Stimulated activated CD8-positive, alpha-beta memory T cell treated with anti-CD3 and anti-CD28 coated beads, Interleukin-15, amount 100 ng/mL, for 48 hours (primary cell): ENCODE measurements around the gene PCSK6.

Source experiments
- DNase-seq, 2 donors: peaks; one replicate each; pipeline ENCODE4 v3.0.0-alpha.2; 2020; ENCODE audit warnings: low read depth in 2 of 2

The PCSK6 gene

DNA sequence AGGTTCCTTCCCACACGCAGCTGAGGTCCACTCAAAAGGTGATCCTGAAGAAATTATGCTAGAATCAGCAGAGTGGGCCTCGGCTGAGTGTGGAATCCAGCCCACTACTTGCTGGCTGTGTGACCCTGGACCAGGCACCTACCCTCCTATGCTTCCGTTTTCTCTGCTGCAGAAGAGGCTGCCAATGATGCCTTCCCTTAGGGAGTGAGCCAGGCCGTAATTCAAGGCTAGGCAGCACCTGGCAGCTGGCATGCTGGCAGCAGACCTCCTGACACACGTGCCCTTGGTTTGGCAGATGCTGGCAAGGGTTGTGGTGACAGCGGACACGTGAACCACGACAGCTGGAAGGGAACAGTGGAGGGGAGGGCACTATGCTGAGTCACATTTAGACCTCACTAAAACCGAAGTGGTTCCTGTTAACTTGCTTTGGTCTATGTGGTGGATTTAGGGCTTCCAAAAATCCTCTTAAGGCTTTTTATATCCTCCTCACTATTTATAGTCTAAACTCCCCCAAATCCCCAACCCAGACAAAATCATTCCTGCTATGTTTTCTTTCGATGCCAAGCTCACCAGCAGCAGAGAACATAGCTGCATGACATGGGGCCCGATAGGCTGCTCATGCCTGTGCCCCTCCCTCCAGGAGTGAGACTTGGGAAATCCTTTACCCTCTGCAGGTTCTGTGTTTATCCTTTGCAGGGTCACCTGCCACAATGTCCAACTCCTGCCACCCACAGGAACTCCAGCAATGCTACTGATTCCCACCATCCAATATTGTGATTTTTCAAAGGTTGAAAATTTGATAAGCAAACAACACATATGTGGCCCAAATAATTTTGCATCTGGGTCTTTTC lies 10.6 kb upstream of the PCSK6 start:
- peak; percentile 4 to 17 for DNase-seq

- DNase-seq = no peak
Observed at GRCh38 chr15:101498717-101499480, 9.4 kb upstream of the PCSK6 start.

- DNase-seq = no peak
Observed at GRCh38 chr15:101498076-101498716, 8.7 kb upstream of the PCSK6 start.

GRCh38 chr15:101497484-101498034 lies 8.1 kb upstream of the PCSK6 start:
- no peak for DNase-seq

GRCh38 chr15:101497017-101497416 lies 7.5 kb upstream of the PCSK6 start:
- no peak for DNase-seq

DNA sequence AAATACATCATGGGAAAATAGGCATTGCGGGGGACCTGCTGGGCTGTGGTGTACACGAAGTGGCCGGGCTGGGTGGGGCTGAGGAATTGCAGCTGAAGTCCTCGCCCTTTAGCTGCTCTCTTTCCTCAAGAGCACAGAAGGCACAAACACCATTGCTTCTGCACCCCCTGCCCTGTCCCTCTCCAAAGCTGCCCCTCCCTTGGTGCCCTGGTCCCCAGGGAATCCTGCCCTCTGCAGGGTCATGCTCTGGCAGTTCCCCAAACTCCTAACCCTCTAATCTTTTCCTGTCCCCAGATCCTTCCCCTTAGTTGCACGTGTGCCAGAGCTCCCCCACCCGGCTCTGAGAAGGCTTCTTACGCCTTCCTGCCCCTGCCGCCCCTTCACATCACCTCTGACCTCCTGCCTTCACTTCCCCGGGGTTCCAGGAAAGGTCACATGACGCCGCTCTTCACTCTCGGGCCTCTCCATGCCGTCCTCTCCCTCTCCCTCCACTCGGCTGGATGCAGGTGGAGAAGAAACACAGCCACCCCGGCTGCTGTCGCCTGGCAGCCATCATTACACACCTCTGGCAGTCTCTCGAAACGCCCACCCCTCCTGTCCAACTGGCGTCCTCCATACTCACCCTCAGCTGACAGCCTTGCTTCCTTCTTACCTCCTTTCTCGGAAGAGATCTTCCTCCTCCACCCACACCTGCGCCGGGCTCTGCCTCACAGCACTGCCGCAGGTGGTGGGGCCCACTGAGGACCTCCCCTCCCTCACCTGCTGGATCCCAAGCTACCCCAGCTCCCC lies 6.9 kb upstream of the PCSK6 start:
- no peak for DNase-seq

GRCh38 chr15:101495334-101496197 lies 6.1 kb upstream of the PCSK6 start:
- DNase-seq = no peak

GRCh38 chr15:101494251-101494796 lies 4.8 kb upstream of the PCSK6 start:
- DNase-seq = no peak

GRCh38 chr15:101492766-101493692 lies 3.5 kb upstream of the PCSK6 start:
- DNase-seq = no peak

DNA sequence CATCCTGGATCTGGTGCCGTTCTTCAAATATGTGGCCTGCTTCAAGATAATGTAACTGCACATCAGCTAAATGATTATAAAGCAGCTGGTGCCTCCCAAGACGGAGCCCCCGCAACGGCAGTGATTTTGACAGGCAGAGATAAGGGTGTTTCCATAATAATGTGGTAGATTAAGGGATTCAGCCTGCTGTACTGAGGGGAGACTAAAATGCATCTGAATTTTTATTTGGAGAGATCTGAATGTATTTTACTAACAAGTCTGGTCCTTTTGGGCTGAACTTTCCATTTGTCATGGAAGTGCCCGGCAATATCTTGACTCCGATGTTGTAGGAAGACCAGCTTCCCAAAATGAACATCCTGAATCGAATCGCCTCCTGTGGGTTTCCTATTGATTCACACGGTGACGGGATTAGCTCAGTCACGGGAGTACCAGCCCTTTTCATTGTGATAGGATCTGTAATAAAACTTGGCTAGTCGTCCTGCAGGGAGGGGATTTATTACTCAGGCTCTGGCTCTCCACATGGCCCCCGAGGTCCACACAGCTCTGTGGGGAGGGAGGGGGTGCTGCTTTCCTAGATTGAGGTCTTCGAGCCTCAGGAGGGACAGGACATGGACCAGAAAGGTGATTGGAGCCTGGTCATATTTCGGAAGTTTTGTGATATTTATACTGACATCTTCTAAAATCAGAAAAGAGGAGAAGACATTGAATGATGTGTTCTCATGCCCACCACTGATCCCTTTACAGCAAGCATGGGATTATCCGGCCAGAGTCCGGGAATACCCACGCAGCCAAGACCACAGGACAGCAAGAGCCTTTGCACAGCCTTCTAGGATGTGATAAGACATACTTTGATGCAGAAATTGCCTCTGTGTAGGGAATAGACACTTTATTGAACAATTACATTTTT lies 2.5 kb upstream of the PCSK6 start:
- no peak for DNase-seq

DNA sequence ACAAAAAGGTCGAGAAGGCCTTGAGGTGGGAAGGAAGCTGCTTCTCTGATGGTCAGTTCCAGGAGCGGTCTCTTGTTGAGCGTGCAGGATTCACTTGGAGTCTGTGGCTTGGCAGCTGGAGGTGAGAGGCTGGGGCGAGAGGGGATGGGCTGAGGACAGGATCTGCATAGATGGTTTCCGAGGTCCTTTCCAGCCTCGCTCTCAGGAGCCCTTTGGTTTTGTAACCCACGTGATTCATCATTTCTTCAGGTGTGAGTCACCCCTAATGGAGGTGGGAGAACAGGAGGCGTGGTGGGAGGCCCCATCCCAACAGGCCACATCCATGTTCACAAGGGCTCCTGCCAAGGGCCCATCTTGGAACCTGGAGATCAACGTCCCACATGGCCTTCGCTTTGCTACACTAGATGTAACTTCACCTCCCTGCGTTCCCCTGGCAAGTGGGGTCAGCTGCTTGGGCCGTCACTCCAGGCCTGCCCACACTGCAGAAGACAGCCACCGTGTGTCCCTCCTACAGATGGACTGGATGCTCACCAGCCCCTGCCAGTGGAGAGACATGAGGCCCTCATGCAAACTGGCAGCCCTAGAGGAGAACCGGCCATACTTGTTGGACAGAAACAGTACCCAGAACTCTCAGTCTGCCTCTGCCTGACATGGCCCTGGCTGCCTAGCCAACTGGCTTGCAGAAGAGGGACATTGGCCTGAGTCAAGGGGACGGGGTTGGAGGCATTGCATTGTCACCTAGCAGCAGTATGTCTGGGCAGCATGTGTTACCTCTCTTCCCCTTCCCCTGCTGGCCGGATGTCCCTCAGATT lies 1.6 kb upstream of the PCSK6 start:
- DNase-seq = no peak

DNA sequence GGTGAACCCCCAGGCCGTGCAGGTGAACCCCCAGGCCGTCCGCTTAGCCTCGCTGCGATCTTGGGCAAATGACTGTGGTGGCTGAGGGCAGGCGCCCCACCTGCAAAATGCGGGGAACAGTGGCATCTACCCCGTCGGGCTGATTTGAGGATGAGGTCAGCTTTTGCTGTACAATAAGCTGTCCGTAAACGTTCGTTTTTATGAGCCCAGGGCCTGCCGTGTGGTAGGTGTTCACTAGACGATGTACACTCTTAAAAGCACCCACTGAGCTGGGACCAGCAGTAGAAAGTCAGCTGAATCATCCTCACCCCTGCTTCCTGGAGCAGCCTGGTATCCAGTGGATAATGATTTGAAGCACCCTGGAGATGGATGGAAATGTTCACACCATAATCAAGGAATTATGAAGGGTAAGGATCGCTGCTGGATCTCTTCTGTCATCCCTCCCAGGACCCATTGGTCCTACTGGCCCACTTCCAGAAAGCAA lies 943 bp upstream of the PCSK6 start:
- no peak for DNase-seq

- no peak for DNase-seq
Observed at GRCh38 chr15:101489237-101489598, 289 bp downstream of the PCSK6 start.

DNA sequence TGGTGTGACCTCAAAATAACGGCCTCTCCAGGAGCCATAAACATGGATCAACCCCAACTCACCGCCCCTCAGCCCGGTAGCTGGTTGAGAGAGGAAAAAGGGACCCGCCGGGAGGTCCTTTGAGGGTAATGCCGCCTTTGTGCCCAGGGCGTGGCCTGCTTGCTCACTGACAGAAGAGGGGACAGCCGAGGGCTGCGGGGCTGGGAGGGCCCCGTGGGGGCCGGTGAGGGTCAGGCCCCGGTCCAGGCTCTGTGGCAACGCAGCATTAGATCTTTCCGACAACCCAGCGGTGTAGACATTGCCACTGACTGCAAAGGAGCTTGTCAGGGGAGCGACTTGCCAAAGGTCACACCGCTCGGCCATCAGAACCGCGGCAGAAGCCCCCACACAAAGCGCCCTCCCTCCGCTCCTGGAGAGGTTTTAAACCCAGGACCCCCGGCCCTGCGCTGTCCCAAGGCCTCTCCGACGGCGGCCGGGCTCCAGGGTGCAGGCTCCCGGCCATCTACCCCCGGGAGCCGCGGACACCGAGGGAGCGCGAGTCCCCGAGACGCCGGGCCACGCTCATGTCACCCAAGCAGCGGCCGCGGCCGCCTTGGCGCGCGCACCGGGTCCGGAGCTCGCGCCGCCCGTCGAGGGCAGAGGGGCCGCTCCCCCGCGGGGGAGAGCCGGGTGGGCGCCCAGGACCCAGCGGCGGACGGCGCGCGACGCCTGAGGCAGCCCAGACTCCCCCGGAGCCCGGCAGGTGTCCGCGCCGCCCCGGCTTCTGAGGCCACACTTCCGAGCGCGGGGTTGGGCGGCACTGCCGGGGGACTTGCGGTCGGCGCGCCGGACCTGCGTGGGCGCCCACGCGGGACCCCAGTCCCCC lies 975 bp downstream of the PCSK6 start:
- no peak for DNase-seq

DNA sequence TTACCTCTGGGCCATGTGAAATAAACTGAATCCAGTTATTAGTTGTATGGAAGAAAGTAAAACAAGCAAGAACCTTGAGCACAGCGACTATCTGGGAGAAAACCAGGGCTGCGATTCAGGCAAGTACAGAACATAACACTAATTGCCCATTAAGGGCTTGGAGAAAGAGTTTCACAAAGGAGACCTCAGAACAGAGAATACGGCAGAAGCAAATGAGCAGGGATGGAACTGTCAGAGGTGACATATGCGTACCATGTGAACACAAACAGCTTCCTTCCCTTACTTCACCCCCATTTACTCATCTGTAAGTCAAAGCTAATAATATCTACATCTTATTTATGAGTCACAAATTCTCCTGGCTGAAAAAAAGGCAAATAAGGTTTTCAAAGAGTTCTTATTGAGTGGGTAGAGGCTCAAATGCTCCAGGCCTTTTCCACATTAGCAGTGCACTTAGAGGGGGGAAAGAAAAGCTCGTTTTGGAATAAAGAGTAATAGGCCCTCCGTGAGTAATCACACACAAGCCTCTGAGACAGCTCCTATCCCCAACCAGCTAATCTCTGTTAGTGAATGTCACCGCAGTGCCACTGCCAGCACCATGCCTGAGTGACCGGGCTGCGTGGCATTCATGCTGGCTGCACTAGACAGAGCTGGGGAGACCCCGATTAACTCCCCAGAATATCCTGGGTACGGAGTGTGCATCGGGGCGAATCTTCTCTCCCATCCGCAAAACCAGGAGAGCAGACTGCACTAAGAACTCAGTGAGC lies 2.6 kb downstream of the PCSK6 start:
- no peak for DNase-seq
